KMS-11 (cell line): Measurements from ENCODE around the gene PDS5A.
A peak's percentile ranks its signal among the peaks of the same experiment; 100 is the strongest.

Source experiments
- H2AFZ ChIP-seq: fragments of 200-600 bp; sonication (generic); 2 replicates; pipeline ENCODE4 v1.6.1; 2016; ENCODE audit warnings: antibody characterized with exemption, mixed run types, low read depth
- H3K27ac ChIP-seq: fragments of 200-600 bp; sonication (generic); 2 replicates; pipeline ENCODE4 v1.6.1; 2016; ENCODE audit warnings: mild to moderate bottlenecking, mixed run types
- H3K27me3 ChIP-seq: fragments of 200-600 bp; sonication (generic); 2 replicates; pipeline ENCODE4 v1.6.1; 2017; ENCODE audit warnings: mild to moderate bottlenecking, low read depth, mixed run types, moderate library complexity; ENCODE audit not compliant: insufficient read depth
- H3K36me3 ChIP-seq: fragments of 200-600 bp; sonication (generic); 2 replicates; pipeline ENCODE4 v1.6.1; 2017; ENCODE audit warnings: mild to moderate bottlenecking, mixed run types; ENCODE audit not compliant: insufficient read depth
- H3K4me1 ChIP-seq: fragments of 200-600 bp; sonication (generic); 2 replicates; pipeline ENCODE4 v1.6.1; 2016; ENCODE audit warnings: mild to moderate bottlenecking, low read depth, mixed run types; ENCODE audit not compliant: poor library complexity, severe bottlenecking
- H3K4me2 ChIP-seq: fragments of 200-600 bp; sonication (generic); 2 replicates; pipeline ENCODE4 v1.7.0; 2016; ENCODE audit warnings: mild to moderate bottlenecking, mixed run types
- H3K4me3 ChIP-seq: fragments of 200-600 bp; sonication (generic); IDR thresholded peaks from 2 replicates; pipeline ENCODE4 v1.6.1; 2017; ENCODE audit warnings: low read depth, low read length, mixed read lengths; ENCODE audit not compliant: insufficient read depth
- H3K79me2 ChIP-seq: fragments of 200-600 bp; sonication (generic); 2 replicates; pipeline ENCODE4 v1.6.1; 2016; ENCODE audit warnings: low read depth, mixed run types; ENCODE audit not compliant: insufficient read depth
- H3K9ac ChIP-seq: fragments of 200-600 bp; sonication (generic); 2 replicates; pipeline ENCODE4 v1.6.1; 2016; ENCODE audit warnings: mild to moderate bottlenecking, mixed run types
- H4K20me1 ChIP-seq: fragments of 200-600 bp; sonication (generic); 2 replicates; pipeline ENCODE4 v1.6.1; 2016; ENCODE audit warnings: mild to moderate bottlenecking, mixed run types; ENCODE audit not compliant: insufficient read depth
- CTCF ChIP-seq: fragments of 200-600 bp; sonication (generic); conservative IDR thresholded peaks from 2 replicates; pipeline ENCODE4 v1.6.1; 2017; ENCODE audit warnings: low read depth, mild to moderate bottlenecking, antibody characterized with exemption, low read length, moderate library complexity, mixed read lengths

The PDS5A gene

DNA sequence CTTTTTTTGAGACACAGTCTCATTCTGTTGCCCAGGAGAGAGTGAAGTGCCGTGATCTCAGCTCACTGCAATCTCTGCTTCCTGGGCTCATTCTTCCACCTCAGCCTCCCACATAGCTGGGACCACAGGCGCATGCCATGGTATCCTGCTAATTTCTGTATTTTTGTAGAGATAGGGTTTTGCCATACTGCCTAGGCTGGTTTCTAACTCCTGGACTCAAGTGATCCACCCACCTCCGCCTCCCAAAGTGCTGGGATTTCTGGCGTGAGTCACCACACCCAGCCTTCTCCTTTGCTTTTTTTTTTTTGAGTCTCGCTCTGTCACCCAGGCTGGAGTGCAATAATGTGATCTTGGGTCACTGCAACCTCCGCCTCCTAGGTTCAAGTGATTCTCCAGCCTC lies 94.1 kb downstream of the PDS5A start:
- Histone ChIP-seq H3K79me2 (no peaks in the 10 kb centered on the region), H3K27me3 (no peaks in the 10 kb centered on the region), H2AFZ (no peak overlapping the region), H3K36me3 (no peaks in the 10 kb centered on the region), H3K9ac (no peak overlapping the region), H3K27ac (no peak overlapping the region), H3K4me2 (no peak overlapping the region), H3K4me1 (no peaks in the 10 kb centered on the region), H3K4me3 (no peak overlapping the region), H4K20me1 (no peaks in the 10 kb centered on the region)
- TF ChIP-seq CTCF: no peak

DNA sequence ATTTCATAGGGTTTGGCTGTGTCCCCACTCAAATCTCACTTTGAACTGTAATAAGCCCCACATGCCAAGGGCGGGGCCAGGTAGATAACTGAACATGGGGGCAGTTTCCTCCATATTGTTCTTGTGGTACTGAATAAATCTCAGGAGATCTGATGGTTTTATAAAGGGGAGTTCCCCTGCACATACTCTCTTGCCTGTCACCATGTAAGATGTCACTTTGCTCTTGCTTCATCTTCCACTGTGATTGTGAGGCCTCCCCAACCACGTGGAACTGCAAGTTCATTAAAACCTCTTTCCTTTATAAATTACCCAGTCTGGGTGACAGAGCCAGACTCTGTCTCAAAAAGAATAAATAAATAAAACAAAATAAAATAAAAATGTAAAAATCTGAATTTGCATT lies 95.9 kb downstream of the PDS5A start:
- no peaks in the 10 kb centered on the region for H3K79me2 ChIP-seq
- no peaks in the 10 kb centered on the region for H3K27me3 ChIP-seq
- no peak overlapping the region for H3K9ac ChIP-seq
- H3K36me3 ChIP-seq: no peaks in the 10 kb centered on the region
- H3K4me3 ChIP-seq: no peak overlapping the region
- H3K4me1 ChIP-seq: no peaks in the 10 kb centered on the region
- H3K27ac ChIP-seq: no peak overlapping the region
- no peaks in the 10 kb centered on the region for H4K20me1 ChIP-seq
- no peak overlapping the region for H2AFZ ChIP-seq
- no peak overlapping the region for H3K4me2 ChIP-seq
- TF ChIP-seq CTCF: no peak

GRCh38 chr4:39877971-39878370 lies 99.7 kb downstream of the PDS5A start:
- Histone ChIP-seq H3K4me3 (no peak overlapping the region), H4K20me1 (no peaks in the 10 kb centered on the region), H3K9ac (no peak overlapping the region), H3K36me3 (no peaks in the 10 kb centered on the region), H3K4me2 (no peak overlapping the region), H3K79me2 (no peaks in the 10 kb centered on the region), H3K27ac (no peak overlapping the region), H3K27me3 (no peaks in the 10 kb centered on the region), H2AFZ (no peak overlapping the region), H3K4me1 (peaks cover 16% of the 10 kb centered on the region)
- no peak for TF ChIP-seq CTCF

DNA sequence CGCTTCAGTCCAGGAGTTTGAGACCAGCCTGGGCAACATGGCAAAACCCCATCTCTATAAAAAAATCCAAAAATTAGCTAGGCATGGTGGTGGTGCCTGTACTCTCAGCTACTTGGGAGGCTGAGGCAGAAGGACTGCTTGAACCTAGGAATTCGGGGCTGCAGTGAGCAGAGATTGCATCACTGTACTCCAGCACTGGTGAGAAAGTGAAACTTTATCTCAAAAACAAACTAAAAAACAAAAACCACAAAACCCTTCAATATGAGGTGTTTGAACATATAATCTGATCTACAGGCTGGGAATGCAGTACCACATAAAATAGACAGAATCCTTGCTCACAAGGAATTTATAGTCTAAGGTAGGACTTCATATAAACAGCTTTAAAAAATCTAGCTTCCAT lies 103.9 kb downstream of the PDS5A start:
- Histone ChIP-seq H3K27me3 (no peaks in the 10 kb centered on the region), H3K4me2 (peak overlapping the region; percentile 38; the same call in 1 of the 2 replicates), H3K9ac (no peak overlapping the region), H3K36me3 (no peaks in the 10 kb centered on the region), H3K79me2 (no peaks in the 10 kb centered on the region), H3K4me3 (no peak overlapping the region), H2AFZ (no peak overlapping the region), H3K27ac (no peak overlapping the region), H3K4me1 (peaks cover 16% of the 10 kb centered on the region), H4K20me1 (no peaks in the 10 kb centered on the region)
- no peak for TF ChIP-seq CTCF

- Histone ChIP-seq H3K4me2 (no peak overlapping the region), H3K36me3 (no peaks in the 10 kb centered on the region), H3K79me2 (no peaks in the 10 kb centered on the region), H3K27me3 (no peaks in the 10 kb centered on the region), H3K9ac (no peak overlapping the region), H3K4me3 (no peak overlapping the region), H3K4me1 (peaks cover 22% of the 10 kb centered on the region), H4K20me1 (no peaks in the 10 kb centered on the region), H3K27ac (no peak overlapping the region), H2AFZ (no peak overlapping the region)
- no peak for TF ChIP-seq CTCF
Measured at GRCh38 chr4:39865280-39865679, 112.4 kb downstream of the PDS5A start.
